Neural cell (in vitro differentiated cells): ENCODE measurements around the gene ASB6. TPM values are rescaled to one million over a fixed set of nuclear protein-coding genes. Genes with fewer than 3 reads are reported as not detected.

ENCODE experiments used
- H2AFZ ChIP-seq: fragments of 200-600, 300-800 bp; sonication (generic), shearing (Covaris generic); 2 replicates; pipeline ENCODE4 v1.6.0; 2014; ENCODE audit warnings: low read depth, mild to moderate bottlenecking, antibody characterized with exemption, low read length, moderate library complexity
- H3F3A ChIP-seq: fragments of 200-600 bp; shearing (Covaris generic); 2 replicates; pipeline ENCODE4 v1.6.1; 2016; ENCODE audit warnings: mild to moderate bottlenecking, moderate library complexity, mixed read lengths, antibody characterized with exemption, low read length; ENCODE audit not compliant: insufficient read depth, poor library complexity, severe bottlenecking
- H3K27ac ChIP-seq: fragments of 200-600, 300-800 bp; sonication (generic), shearing (Covaris generic); 2 replicates; pipeline ENCODE4 v1.5.1; 2014; ENCODE audit warnings: mild to moderate bottlenecking, low read length, moderate library complexity
- H3K27me3 ChIP-seq: fragments of 300-800, 200-600 bp; sonication (generic), shearing (Covaris generic); 2 replicates; pipeline ENCODE4 v1.6.0; 2014; ENCODE audit warnings: mild to moderate bottlenecking, low read depth, low read length, moderate library complexity; ENCODE audit not compliant: insufficient read depth
- H3K36me3 ChIP-seq: fragments of 300-800, 200-600 bp; sonication (generic), shearing (Covaris generic); 2 replicates; pipeline ENCODE4 v1.5.1; 2014; ENCODE audit warnings: mild to moderate bottlenecking, antibody characterized with exemption, low read length, moderate library complexity; ENCODE audit not compliant: insufficient read depth
- H3K4me2 ChIP-seq: fragments of 300-800, 200-600 bp; sonication (generic), shearing (Covaris generic); 2 replicates; pipeline ENCODE4 v1.6.0; 2014; ENCODE audit warnings: mild to moderate bottlenecking, low read length
- H3K4me3 ChIP-seq: fragments of 300-800, 200-600 bp; sonication (generic), shearing (Covaris generic); 2 replicates; pipeline ENCODE4 v1.5.1; 2014; ENCODE audit warnings: mild to moderate bottlenecking, low read length, moderate library complexity
- H3K79me2 ChIP-seq: fragments of 200-600 bp; shearing (Covaris generic); replicated peaks from 2 replicates; pipeline ENCODE4 v1.6.0; 2014; ENCODE audit warnings: mild to moderate bottlenecking, low read length, moderate library complexity; ENCODE audit not compliant: insufficient read depth
- H3K9ac ChIP-seq: fragments of 300-800, 200-600 bp; sonication (generic), shearing (Covaris generic); 2 replicates; pipeline ENCODE4 v1.6.1; 2016; ENCODE audit warnings: mild to moderate bottlenecking, low read length, mixed read lengths
- H3K9me2 ChIP-seq: fragments of 200-600 bp; shearing (Covaris generic); 2 replicates; pipeline ENCODE4 v1.6.1; 2016; ENCODE audit warnings: mild to moderate bottlenecking, low read length, mixed read lengths; ENCODE audit not compliant: insufficient read depth
- H3K9me3 ChIP-seq: fragments of 200-600, 300-800 bp; sonication (generic), shearing (Covaris generic); 2 replicates; pipeline ENCODE4 v1.6.1; 2016; ENCODE audit warnings: mild to moderate bottlenecking, mixed run types, low read length, moderate library complexity, mixed read lengths
- H4K20me1 ChIP-seq: fragments of 200-600 bp; shearing (Covaris generic); 2 replicates; pipeline ENCODE4 v1.6.1; 2016; ENCODE audit warnings: mild to moderate bottlenecking, mixed run types; ENCODE audit not compliant: insufficient read depth
- CTCF ChIP-seq: fragments of 450-650 bp; IDR thresholded peaks from 2 replicates; pipeline ENCODE4 v1.5.1; 2014; ENCODE audit warnings: antibody characterized with exemption, mild to moderate bottlenecking, moderate library complexity; ENCODE audit not compliant: poor library complexity, severe bottlenecking
- EP300 ChIP-seq: fragments of 450-650 bp; conservative IDR thresholded peaks from 2 replicates; pipeline ENCODE4 v1.6.1; 2014; ENCODE audit warnings: antibody characterized with exemption, mild to moderate bottlenecking, moderate library complexity; ENCODE audit not compliant: poor library complexity, severe bottlenecking
- EZH2 ChIP-seq: fragments of 200-600, 300-800 bp; shearing (Covaris generic), sonication (generic); IDR thresholded peaks from 2 replicates; pipeline ENCODE4 v1.6.1; 2014; ENCODE audit warnings: antibody characterized with exemption, low read length, borderline replicate concordance, mild to moderate bottlenecking; ENCODE audit not compliant: insufficient read depth, poor library complexity, severe bottlenecking
- MXI1 ChIP-seq: fragments of 450-650 bp; conservative IDR thresholded peaks from 2 replicates; pipeline ENCODE4 v1.6.1; 2014; ENCODE audit warnings: antibody characterized with exemption, mild to moderate bottlenecking; ENCODE audit not compliant: poor library complexity, severe bottlenecking
- POLR2AphosphoS5 ChIP-seq: IDR thresholded peaks from 2 replicates; pipeline ENCODE4 v1.6.1; 2012
- RAD21 ChIP-seq: fragments of 450-650 bp; conservative IDR thresholded peaks from 2 replicates; pipeline ENCODE4 v1.6.1; 2014; ENCODE audit warnings: antibody characterized with exemption, mild to moderate bottlenecking, moderate library complexity
- REST ChIP-seq: IDR thresholded peaks from 2 replicates; pipeline ENCODE4 v1.6.1; 2012; ENCODE audit warnings: borderline replicate concordance
- SMC3 ChIP-seq: fragments of 450-650 bp; conservative IDR thresholded peaks from 2 replicates; pipeline ENCODE4 v1.6.1; 2014; ENCODE audit warnings: antibody characterized with exemption, mild to moderate bottlenecking, moderate library complexity; ENCODE audit not compliant: poor library complexity
- TAF1 ChIP-seq: IDR thresholded peaks from 2 replicates; pipeline ENCODE4 v1.6.1; 2012; ENCODE audit warnings: low read depth
- polyA plus RNA-seq: library from polyadenylated mRNA; depleted of rRNA; stranded (reverse); fragments of >200 nt; gene quantifications from 2 replicates; pipeline ENCODE4 v1.2.3, GENCODE V29; 2014

Gene ASB6
- polyA plus RNA-seq, 1 donor from 2014 or later: 18.4 TPM

- H3K9me3 ChIP-seq: no peaks in the 10 kb centered on the region
- H3K4me2 ChIP-seq: no peak overlapping the region
- peaks cover 51% of the 10 kb centered on the region for H3K79me2 ChIP-seq
- no peak overlapping the region for H3K9ac ChIP-seq
- no peaks in the 10 kb centered on the region for H3K9me2 ChIP-seq
- no peaks in the 10 kb centered on the region for H3F3A ChIP-seq
- TF ChIP-seq MXI1 (no peak), REST (no peak), POLR2AphosphoS5 (no peak), SMC3 (no peak), EZH2 (no peak), EP300 (no peak), TAF1 (no peak), CTCF (no peak), RAD21 (no peak)
- H4K20me1 ChIP-seq: peaks cover 10% of the 10 kb centered on the region
- H3K27ac ChIP-seq: no peak overlapping the region
- no peaks in the 10 kb centered on the region for H3K27me3 ChIP-seq
- H3K36me3 ChIP-seq: no peaks in the 10 kb centered on the region
- no peak overlapping the region for H2AFZ ChIP-seq
- no peak overlapping the region for H3K4me3 ChIP-seq
These were observed 9.5 kb downstream of the ASB6 start for GRCh38 chr9:129632460-129632859.

- H3K4me3 ChIP-seq: no peak overlapping the region
- H3K9ac ChIP-seq: no peak overlapping the region
- H3K9me2 ChIP-seq: no peaks in the 10 kb centered on the region
- no peak overlapping the region for H3K27ac ChIP-seq
- no peaks in the 10 kb centered on the region for H3K36me3 ChIP-seq
- H3K4me2 ChIP-seq: no peak overlapping the region
- H4K20me1 ChIP-seq: peaks cover 12% of the 10 kb centered on the region
- no peak overlapping the region for H2AFZ ChIP-seq
- no peaks in the 10 kb centered on the region for H3K9me3 ChIP-seq
- TF ChIP-seq EP300 (no peak), REST (no peak), MXI1 (no peak), POLR2AphosphoS5 (no peak), RAD21 (no peak), SMC3 (no peak), CTCF (no peak), EZH2 (no peak), TAF1 (no peak)
- H3F3A ChIP-seq: no peaks in the 10 kb centered on the region
- peaks cover 58% of the 10 kb centered on the region for H3K79me2 ChIP-seq
- no peaks in the 10 kb centered on the region for H3K27me3 ChIP-seq
These were observed 10.2 kb downstream of the ASB6 start for GRCh38 chr9:129631674-129632129.
